T-helper 1 cell treated with Interleukin-12 subunit alpha and Interleukin-12 subunit beta and Interleukin-4 antibody, amounts not matched to agents 30 μg/mL and 1 μg/mL, for 36 hours (primary cell): Measurements from ENCODE around the gene XDH.
A peak's percentile ranks its signal among the peaks of the same experiment; 100 is the strongest.

Source experiments
- H3K27ac Mint-ChIP-seq: one replicate; pipeline ENCODE4 v1.8.0; 2021; ENCODE audit warnings: mild to moderate bottlenecking, mixed read lengths
- H3K27me3 Mint-ChIP-seq: one replicate; pipeline ENCODE4 v1.8.0; 2021; ENCODE audit warnings: low read depth, mixed read lengths
- H3K36me3 Mint-ChIP-seq: one replicate; pipeline ENCODE4 v1.8.0; 2021; ENCODE audit warnings: low read depth, mixed read lengths
- H3K4me1 Mint-ChIP-seq: one replicate; pipeline ENCODE4 v1.8.0; 2021; ENCODE audit warnings: low read depth, mixed read lengths
- H3K4me3 Mint-ChIP-seq: one replicate; pipeline ENCODE4 v1.8.0; 2021; ENCODE audit warnings: mild to moderate bottlenecking, moderate library complexity, mixed read lengths
- H3K9me3 Mint-ChIP-seq: one replicate; pipeline ENCODE4 v1.8.0; 2021; ENCODE audit warnings: mixed read lengths

The XDH gene

GRCh38 chr2:31337860-31338259, 76.7 kb downstream of the XDH start:
- H3K4me1 Mint-ChIP-seq: peaks cover 2% of the 10 kb centered on the region
- H3K27me3 Mint-ChIP-seq: peaks cover 23% of the 10 kb centered on the region
- no peaks in the 10 kb centered on the region for H3K9me3 Mint-ChIP-seq
- H3K36me3 Mint-ChIP-seq: no peaks in the 10 kb centered on the region
- no peak overlapping the region for H3K27ac Mint-ChIP-seq
- no peak overlapping the region for H3K4me3 Mint-ChIP-seq

GRCh38 chr2:31337197-31337596, 77.3 kb downstream of the XDH start:
- no peaks in the 10 kb centered on the region for H3K36me3 Mint-ChIP-seq
- H3K27ac Mint-ChIP-seq: no peak overlapping the region
- peaks cover 27% of the 10 kb centered on the region for H3K27me3 Mint-ChIP-seq
- H3K9me3 Mint-ChIP-seq: no peaks in the 10 kb centered on the region
- no peak overlapping the region for H3K4me3 Mint-ChIP-seq
- H3K4me1 Mint-ChIP-seq: peaks cover 2% of the 10 kb centered on the region

GRCh38 chr2:31335921-31336585, 78.5 kb downstream of the XDH start:
- H3K27me3 Mint-ChIP-seq: peaks cover 30% of the 10 kb centered on the region
- no peaks in the 10 kb centered on the region for H3K9me3 Mint-ChIP-seq
- H3K4me3 Mint-ChIP-seq: no peak overlapping the region
- H3K27ac Mint-ChIP-seq: no peak overlapping the region
- H3K4me1 Mint-ChIP-seq: peaks cover 2% of the 10 kb centered on the region
- H3K36me3 Mint-ChIP-seq: no peaks in the 10 kb centered on the region

- H3K4me3 Mint-ChIP-seq: no peak overlapping the region
- peaks cover 36% of the 10 kb centered on the region for H3K27me3 Mint-ChIP-seq
- no peaks in the 10 kb centered on the region for H3K9me3 Mint-ChIP-seq
- H3K36me3 Mint-ChIP-seq: no peaks in the 10 kb centered on the region
- H3K27ac Mint-ChIP-seq: no peak overlapping the region
- H3K4me1 Mint-ChIP-seq: peaks cover 2% of the 10 kb centered on the region
Observed at GRCh38 chr2:31334311-31335026, 80.1 kb downstream of the XDH start.

- Mint-ChIP-seq H3K4me3 (no peak overlapping the region), H3K36me3 (no peaks in the 10 kb centered on the region), H3K27ac (no peak overlapping the region), H3K9me3 (no peaks in the 10 kb centered on the region), H3K4me1 (peaks cover 2% of the 10 kb centered on the region), H3K27me3 (peaks cover 36% of the 10 kb centered on the region)
Observed at GRCh38 chr2:31333527-31334183, 80.9 kb downstream of the XDH start.

GRCh38 chr2:31333046-31333445, 81.5 kb downstream of the XDH start:
- Mint-ChIP-seq H3K27ac (no peak overlapping the region), H3K9me3 (no peaks in the 10 kb centered on the region)

GRCh38 chr2:31332521-31332920, 82.0 kb downstream of the XDH start:
- Mint-ChIP-seq H3K27me3 (peaks cover 38% of the 10 kb centered on the region), H3K4me3 (no peak overlapping the region), H3K27ac (no peak overlapping the region), H3K36me3 (no peaks in the 10 kb centered on the region), H3K9me3 (no peaks in the 10 kb centered on the region), H3K4me1 (peaks cover 2% of the 10 kb centered on the region)

More at GRCh38 chr2:31333046-31333445, 81.5 kb downstream of the XDH start:
- H3K4me1 Mint-ChIP-seq: peaks cover 2% of the 10 kb centered on the region
- H3K36me3 Mint-ChIP-seq: no peaks in the 10 kb centered on the region
- H3K27me3 Mint-ChIP-seq: peaks cover 36% of the 10 kb centered on the region
- no peak overlapping the region for H3K4me3 Mint-ChIP-seq

GRCh38 chr2:31331156-31331555, 83.4 kb downstream of the XDH start:
- Mint-ChIP-seq H3K4me1 (peaks cover 4% of the 10 kb centered on the region), H3K27me3 (peaks cover 46% of the 10 kb centered on the region), H3K27ac (no peak overlapping the region), H3K9me3 (no peaks in the 10 kb centered on the region), H3K36me3 (no peaks in the 10 kb centered on the region), H3K4me3 (no peak overlapping the region)

GRCh38 chr2:31329081-31329625, 85.4 kb downstream of the XDH start:
- H3K4me1 Mint-ChIP-seq: peaks cover 17% of the 10 kb centered on the region
- no peak overlapping the region for H3K4me3 Mint-ChIP-seq
- peak overlapping the region; percentile 46 for H3K27ac Mint-ChIP-seq
- H3K36me3 Mint-ChIP-seq: no peaks in the 10 kb centered on the region
- no peaks in the 10 kb centered on the region for H3K9me3 Mint-ChIP-seq
- peaks cover 37% of the 10 kb centered on the region for H3K27me3 Mint-ChIP-seq

GRCh38 chr2:31328026-31328425, 86.5 kb downstream of the XDH start:
- H3K27me3 Mint-ChIP-seq: peaks cover 30% of the 10 kb centered on the region
- H3K4me3 Mint-ChIP-seq: no peak overlapping the region
- H3K27ac Mint-ChIP-seq: no peak overlapping the region
- peaks cover 24% of the 10 kb centered on the region for H3K4me1 Mint-ChIP-seq
- no peaks in the 10 kb centered on the region for H3K36me3 Mint-ChIP-seq
- H3K9me3 Mint-ChIP-seq: no peaks in the 10 kb centered on the region

GRCh38 chr2:31327505-31327904, 87.0 kb downstream of the XDH start:
- no peaks in the 10 kb centered on the region for H3K9me3 Mint-ChIP-seq
- H3K27me3 Mint-ChIP-seq: peaks cover 28% of the 10 kb centered on the region
- H3K4me1 Mint-ChIP-seq: peaks cover 29% of the 10 kb centered on the region
- no peaks in the 10 kb centered on the region for H3K36me3 Mint-ChIP-seq
- no peak overlapping the region for H3K27ac Mint-ChIP-seq
- no peak overlapping the region for H3K4me3 Mint-ChIP-seq

GRCh38 chr2:31324016-31324633, 90.4 kb downstream of the XDH start:
- Mint-ChIP-seq H3K4me1 (peaks cover 47% of the 10 kb centered on the region), H3K4me3 (peak overlapping the region; percentile 66), H3K27ac (peak overlapping the region; percentile 87), H3K9me3 (no peaks in the 10 kb centered on the region), H3K36me3 (no peaks in the 10 kb centered on the region), H3K27me3 (peaks cover 10% of the 10 kb centered on the region)

- H3K27ac Mint-ChIP-seq: no peak overlapping the region
- H3K36me3 Mint-ChIP-seq: no peaks in the 10 kb centered on the region
- H3K4me3 Mint-ChIP-seq: no peak overlapping the region
- peaks cover 63% of the 10 kb centered on the region for H3K4me1 Mint-ChIP-seq
- no peaks in the 10 kb centered on the region for H3K9me3 Mint-ChIP-seq
- peaks cover 7% of the 10 kb centered on the region for H3K27me3 Mint-ChIP-seq
Observed at GRCh38 chr2:31322371-31322770, 92.2 kb downstream of the XDH start.

- peak overlapping the region; percentile 83 for H3K27ac Mint-ChIP-seq
- no peaks in the 10 kb centered on the region for H3K9me3 Mint-ChIP-seq
- peaks cover 3% of the 10 kb centered on the region for H3K27me3 Mint-ChIP-seq
- peaks cover 2% of the 10 kb centered on the region for H3K36me3 Mint-ChIP-seq
- peak overlapping the region; percentile 15 for H3K4me3 Mint-ChIP-seq
- H3K4me1 Mint-ChIP-seq: peaks cover 61% of the 10 kb centered on the region
Observed at GRCh38 chr2:31319406-31320175, 95.0 kb downstream of the XDH start.
